Uterus (tissue), 2 donors: ENCODE measurements around the gene SPEM3.

Source experiments
- CTCF ChIP-seq, 4 experiments: fragments of 200-600 bp in 2 of 4; fragments of 450-650 bp in 2 of 4; sonication (generic) in 2 of 4; IDR thresholded peaks; one replicate each; pipeline ENCODE4 v1.5.1; 2016 to 2019; ENCODE audit warnings: antibody characterized with exemption in 4 of 4, mild to moderate bottlenecking in 2 of 4, moderate library complexity in 1 of 4
- POLR2A ChIP-seq, 2 donors: fragments of 450-650 bp; IDR thresholded peaks; one replicate each; pipeline ENCODE4 v1.6.1; 2016; ENCODE audit warnings: antibody characterized with exemption in 2 of 2, mild to moderate bottlenecking in 1 of 2, moderate library complexity in 1 of 2

DNA sequence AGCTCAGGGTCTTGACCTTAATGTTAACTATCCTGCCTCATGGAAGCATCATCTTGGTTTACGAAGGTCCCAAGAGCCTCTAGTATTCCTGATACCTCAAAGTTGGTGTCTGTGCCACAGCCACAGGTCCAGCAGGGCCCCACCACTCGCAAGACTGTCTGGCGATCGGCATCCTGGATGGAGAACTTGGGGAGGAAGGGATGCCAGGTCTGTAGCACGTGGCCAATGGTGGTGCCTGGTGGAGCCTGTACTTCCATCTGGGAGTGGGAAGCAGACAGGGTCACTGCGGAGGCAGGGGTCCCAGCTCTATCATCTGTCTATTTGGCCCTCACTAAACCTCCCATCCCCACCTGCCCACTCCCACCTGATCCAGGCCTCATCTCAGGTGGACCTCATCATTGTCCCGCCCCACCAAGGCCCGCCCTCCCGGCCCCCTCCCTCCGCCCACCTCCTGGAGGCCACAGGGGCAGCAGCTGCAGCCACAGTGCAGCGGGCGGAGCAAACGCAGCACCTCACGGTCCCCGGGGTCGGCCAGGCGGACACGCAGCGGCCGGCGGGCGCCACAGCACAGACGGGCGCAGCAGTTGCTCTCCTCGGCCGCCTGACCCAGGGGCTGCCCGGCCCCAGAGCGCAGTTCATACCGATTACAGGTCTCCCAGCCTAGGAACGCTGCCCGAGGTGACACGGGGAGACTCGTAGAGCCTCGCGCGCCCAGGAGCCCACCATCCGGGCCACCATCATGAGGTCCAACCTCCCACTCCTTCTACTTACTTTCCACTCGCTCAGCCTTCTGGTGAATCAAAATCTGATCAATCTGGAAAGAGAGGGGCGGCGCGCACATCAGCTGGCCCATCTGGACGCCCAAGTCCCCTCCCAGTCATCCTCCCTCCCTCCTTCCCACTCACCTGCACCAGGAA, 35.7 kb upstream of the SPEM3 start:
- no peak for TF ChIP-seq POLR2A (IDR thresholded peaks at IDR 0.05)
- no peak for TF ChIP-seq CTCF (IDR thresholded peaks at IDR 0.05)
